ENCODE results near the gene IMPDH1. TPM values are rescaled to one million over a fixed set of nuclear protein-coding genes. Genes with fewer than 3 reads are reported as not detected.

Gene IMPDH1
- total and polyA plus RNA-seq, 4 donors, result 28.5 to 64.5 (median 38.0) TPM

- Histone ChIP-seq H3K9me3 (ENCODE audit: control insufficient read depth, insufficient read depth, low read length) (no peaks in the 10 kb centered on the region), H3K4me1 (ENCODE audit: control insufficient read depth, insufficient read depth, low read length) (peaks cover 8% of the 10 kb centered on the region), H3K27ac (ENCODE audit: low read depth, low read length) (no peak overlapping the region), H3K4me3 (ENCODE audit: low read depth, low read length) (no peak overlapping the region), H3K36me3 (ENCODE audit: control insufficient read depth, insufficient read depth, low read length) (no peaks in the 10 kb centered on the region), H3K27me3 (ENCODE audit: control insufficient read depth, insufficient read depth, low read length) (no peaks in the 10 kb centered on the region)
- 83% methylated on average over 1 of the region's 3 CpGs for whole genome bisulfite sequencing (ENCODE audit: insufficient coverage)
- no peak for DNase-seq (ENCODE audit: low read depth in 4 of 6, low spot score in 6 of 6)
These were observed 29.2 kb downstream of the IMPDH1 start for GRCh38 chr7:128380483-128381106.

DNA sequence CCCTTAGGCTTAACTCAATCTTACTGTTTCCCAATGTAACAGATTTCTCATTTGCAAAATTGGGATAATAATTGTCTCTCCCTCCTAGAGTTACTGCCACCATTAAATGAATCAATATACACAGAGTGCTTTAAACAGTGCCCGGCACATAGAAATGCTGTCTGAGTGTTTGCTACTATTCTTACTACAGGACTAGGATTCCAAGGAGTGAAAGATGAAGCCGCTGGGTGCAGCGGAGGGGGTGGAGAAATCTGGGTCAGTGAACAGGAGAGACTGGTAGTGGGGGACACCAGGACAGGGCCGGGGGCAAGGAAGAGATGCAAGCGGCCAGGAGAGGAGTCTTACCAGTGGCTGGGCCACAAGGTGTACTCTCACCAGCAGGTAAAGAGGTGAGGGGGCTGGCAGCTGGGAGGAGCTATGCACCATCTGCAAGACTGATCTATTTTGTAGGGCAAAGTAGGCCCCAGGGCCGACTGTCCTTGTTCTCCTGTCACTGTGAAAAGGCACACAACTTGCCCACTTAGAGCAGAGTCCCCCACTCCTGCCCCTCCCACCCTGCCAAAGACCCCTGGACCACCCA, 29.8 kb downstream of the IMPDH1 start:
- no peak overlapping the region for H3K27ac ChIP-seq (ENCODE audit: low read depth, low read length)

DNA sequence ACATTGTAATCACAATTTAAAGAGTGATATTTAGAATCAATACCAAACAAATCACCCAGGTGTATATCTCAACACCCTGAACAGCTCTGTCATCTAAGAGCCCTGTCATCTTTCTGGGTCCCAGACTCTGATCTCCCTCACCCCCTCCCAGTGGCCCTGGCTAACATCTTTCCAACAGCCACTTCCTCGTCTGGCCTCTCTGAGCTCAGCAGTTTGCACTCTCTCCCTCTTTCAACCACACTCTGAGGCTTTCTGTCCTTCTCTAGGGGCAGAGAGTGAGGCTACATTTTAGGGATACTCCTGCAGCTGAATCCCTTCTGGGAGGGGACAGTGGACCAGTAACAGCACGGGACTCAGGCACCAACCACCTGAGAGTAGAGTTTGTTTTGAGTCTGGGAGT, 31.1 kb downstream of the IMPDH1 start:
- DNase-seq (ENCODE audit: low read depth in 4 of 6, low spot score in 6 of 6), result no peak
- Histone ChIP-seq H3K4me3 (ENCODE audit: low read depth, low read length) (no peak overlapping the region), H3K4me1 (ENCODE audit: control insufficient read depth, insufficient read depth, low read length) (peaks cover 3% of the 10 kb centered on the region), H3K9me3 (ENCODE audit: control insufficient read depth, insufficient read depth, low read length) (no peaks in the 10 kb centered on the region), H3K27ac (ENCODE audit: low read depth, low read length) (no peak overlapping the region), H3K27me3 (ENCODE audit: control insufficient read depth, insufficient read depth, low read length) (no peaks in the 10 kb centered on the region), H3K36me3 (ENCODE audit: control insufficient read depth, insufficient read depth, low read length) (no peaks in the 10 kb centered on the region)
- WGBS (ENCODE audit: insufficient coverage), result 38% methylated on average over 1 of the region's 2 CpGs

More for the DNA sequence above, 29.8 kb downstream of the IMPDH1 start:
- Histone ChIP-seq H3K9me3 (ENCODE audit: control insufficient read depth, insufficient read depth, low read length) (no peaks in the 10 kb centered on the region), H3K27me3 (ENCODE audit: control insufficient read depth, insufficient read depth, low read length) (no peaks in the 10 kb centered on the region), H3K4me3 (ENCODE audit: low read depth, low read length) (no peak overlapping the region), H3K4me1 (ENCODE audit: control insufficient read depth, insufficient read depth, low read length) (peaks cover 8% of the 10 kb centered on the region), H3K36me3 (ENCODE audit: control insufficient read depth, insufficient read depth, low read length) (no peaks in the 10 kb centered on the region)
- peak in 1 of 6 donors; percentile 9 for DNase-seq (ENCODE audit: low read depth in 4 of 6, low spot score in 6 of 6)
- 81% methylated on average over 3 of the region's 6 CpGs for WGBS (ENCODE audit: insufficient coverage)

DNA sequence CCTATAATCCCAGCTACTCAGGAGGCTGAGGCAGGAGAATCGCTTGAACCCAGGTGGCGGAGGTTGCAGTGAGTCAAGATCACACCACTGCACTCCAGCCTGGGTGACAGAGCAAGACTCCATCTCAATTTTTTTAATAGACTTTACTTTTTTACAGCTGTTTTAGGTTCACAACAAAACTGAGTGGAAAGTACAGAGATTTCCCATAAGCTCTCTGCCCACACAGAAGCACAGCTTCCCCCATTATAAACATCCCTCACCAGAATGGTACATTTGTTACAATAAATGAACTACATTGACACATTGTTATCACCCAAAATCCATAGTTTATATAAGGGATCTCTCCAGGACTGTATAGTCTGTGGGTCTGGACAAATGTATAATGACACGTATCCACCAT, 33.7 kb downstream of the IMPDH1 start:
- no peak for DNase-seq (ENCODE audit: low read depth in 4 of 6, low spot score in 6 of 6)
- H3K27ac ChIP-seq (ENCODE audit: low read depth, low read length), result no peak overlapping the region
- no peak overlapping the region for H3K4me3 ChIP-seq (ENCODE audit: low read depth, low read length)
- H3K9me3 ChIP-seq (ENCODE audit: control insufficient read depth, insufficient read depth, low read length), result no peaks in the 10 kb centered on the region
- H3K4me1 ChIP-seq (ENCODE audit: control insufficient read depth, insufficient read depth, low read length), result peaks cover 3% of the 10 kb centered on the region
- 93% methylated on average over 3 of the region's 3 CpGs for WGBS (ENCODE audit: insufficient coverage)
- no peaks in the 10 kb centered on the region for H3K27me3 ChIP-seq (ENCODE audit: control insufficient read depth, insufficient read depth, low read length)
- no peaks in the 10 kb centered on the region for H3K36me3 ChIP-seq (ENCODE audit: control insufficient read depth, insufficient read depth, low read length)

GRCh38 chr7:128374041-128374440, 35.7 kb downstream of the IMPDH1 start:
- Histone ChIP-seq H3K27me3 (ENCODE audit: control insufficient read depth, insufficient read depth, low read length) (no peaks in the 10 kb centered on the region), H3K27ac (ENCODE audit: low read depth, low read length) (no peak overlapping the region), H3K9me3 (ENCODE audit: control insufficient read depth, insufficient read depth, low read length) (no peaks in the 10 kb centered on the region), H3K36me3 (ENCODE audit: control insufficient read depth, insufficient read depth, low read length) (no peaks in the 10 kb centered on the region), H3K4me3 (ENCODE audit: low read depth, low read length) (no peak overlapping the region), H3K4me1 (ENCODE audit: control insufficient read depth, insufficient read depth, low read length) (no peaks in the 10 kb centered on the region)
- DNase-seq (ENCODE audit: low read depth in 4 of 6, low spot score in 6 of 6), result no peak
- WGBS (ENCODE audit: insufficient coverage), result 72% methylated on average over 1 of the region's 1 CpG

GRCh38 chr7:128373606-128374005, 36.2 kb downstream of the IMPDH1 start:
- no peaks in the 10 kb centered on the region for H3K9me3 ChIP-seq (ENCODE audit: control insufficient read depth, insufficient read depth, low read length)
- H3K36me3 ChIP-seq (ENCODE audit: control insufficient read depth, insufficient read depth, low read length), result no peaks in the 10 kb centered on the region
- H3K27ac ChIP-seq (ENCODE audit: low read depth, low read length), result no peak overlapping the region
- no peak for DNase-seq (ENCODE audit: low read depth in 4 of 6, low spot score in 6 of 6)
- no peaks in the 10 kb centered on the region for H3K4me1 ChIP-seq (ENCODE audit: control insufficient read depth, insufficient read depth, low read length)
- H3K27me3 ChIP-seq (ENCODE audit: control insufficient read depth, insufficient read depth, low read length), result no peaks in the 10 kb centered on the region
- no peak overlapping the region for H3K4me3 ChIP-seq (ENCODE audit: low read depth, low read length)
- WGBS (ENCODE audit: insufficient coverage), result 80% methylated on average over 2 of the region's 2 CpGs

DNA sequence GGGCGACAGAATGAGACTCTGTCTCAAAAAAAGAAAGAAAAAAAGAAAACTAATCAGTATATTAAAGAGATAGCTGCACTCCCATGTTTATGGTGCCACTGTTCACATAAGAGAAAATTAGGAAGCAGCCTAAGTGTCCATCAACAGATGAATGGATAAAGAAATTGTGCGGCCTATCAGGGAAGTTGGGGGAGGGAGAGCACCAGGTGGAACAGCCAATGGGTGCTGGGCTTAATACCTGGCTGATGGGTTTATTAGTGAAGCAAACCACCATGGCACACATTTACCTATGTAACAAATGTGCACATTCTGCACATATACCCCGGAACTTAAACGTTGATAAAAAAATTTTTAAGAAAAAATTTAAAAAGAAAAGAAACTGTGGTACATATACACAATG, 39.3 kb downstream of the IMPDH1 start:
- H3K9me3 ChIP-seq (ENCODE audit: control insufficient read depth, insufficient read depth, low read length), result no peaks in the 10 kb centered on the region
- 88% methylated on average over 1 of the region's 4 CpGs for WGBS (ENCODE audit: insufficient coverage)
- no peak for DNase-seq (ENCODE audit: low read depth in 4 of 6, low spot score in 6 of 6)

GRCh38 chr7:128366986-128367385, 42.8 kb downstream of the IMPDH1 start:
- Histone ChIP-seq H3K36me3 (ENCODE audit: control insufficient read depth, insufficient read depth, low read length) (no peaks in the 10 kb centered on the region), H3K9me3 (ENCODE audit: control insufficient read depth, insufficient read depth, low read length) (no peaks in the 10 kb centered on the region), H3K27ac (ENCODE audit: low read depth, low read length) (no peak overlapping the region), H3K4me1 (ENCODE audit: control insufficient read depth, insufficient read depth, low read length) (peaks cover 7% of the 10 kb centered on the region), H3K27me3 (ENCODE audit: control insufficient read depth, insufficient read depth, low read length) (peaks cover 39% of the 10 kb centered on the region), H3K4me3 (ENCODE audit: low read depth, low read length) (no peak overlapping the region)
- DNase-seq (ENCODE audit: low read depth in 4 of 6, low spot score in 6 of 6), result no peak

More for the DNA sequence above, 39.3 kb downstream of the IMPDH1 start:
- peaks cover 10% of the 10 kb centered on the region for H3K27me3 ChIP-seq (ENCODE audit: control insufficient read depth, insufficient read depth, low read length)
- no peak overlapping the region for H3K27ac ChIP-seq (ENCODE audit: low read depth, low read length)
- no peak overlapping the region for H3K4me3 ChIP-seq (ENCODE audit: low read depth, low read length)
- H3K4me1 ChIP-seq (ENCODE audit: control insufficient read depth, insufficient read depth, low read length), result no peaks in the 10 kb centered on the region
- H3K36me3 ChIP-seq (ENCODE audit: control insufficient read depth, insufficient read depth, low read length), result no peaks in the 10 kb centered on the region

- Histone ChIP-seq H3K4me1 (ENCODE audit: control insufficient read depth, insufficient read depth, low read length) (peaks cover 10% of the 10 kb centered on the region), H3K4me3 (ENCODE audit: low read depth, low read length) (no peak overlapping the region), H3K27me3 (ENCODE audit: control insufficient read depth, insufficient read depth, low read length) (peaks cover 42% of the 10 kb centered on the region), H3K27ac (ENCODE audit: low read depth, low read length) (no peak overlapping the region), H3K9me3 (ENCODE audit: control insufficient read depth, insufficient read depth, low read length) (no peaks in the 10 kb centered on the region), H3K36me3 (ENCODE audit: control insufficient read depth, insufficient read depth, low read length) (no peaks in the 10 kb centered on the region)
- DNase-seq (ENCODE audit: low read depth in 4 of 6, low spot score in 6 of 6), result no peak
- 50% methylated on average over 1 of the region's 1 CpG for WGBS (ENCODE audit: insufficient coverage)
These were observed 43.5 kb downstream of the IMPDH1 start for GRCh38 chr7:128366300-128366699.

GRCh38 chr7:128365432-128365831, 44.4 kb downstream of the IMPDH1 start:
- H3K27ac ChIP-seq (ENCODE audit: low read depth, low read length), result no peak overlapping the region
- peaks cover 44% of the 10 kb centered on the region for H3K27me3 ChIP-seq (ENCODE audit: control insufficient read depth, insufficient read depth, low read length)
- H3K9me3 ChIP-seq (ENCODE audit: control insufficient read depth, insufficient read depth, low read length), result no peaks in the 10 kb centered on the region
- no peak for DNase-seq (ENCODE audit: low read depth in 4 of 6, low spot score in 6 of 6)
- H3K36me3 ChIP-seq (ENCODE audit: control insufficient read depth, insufficient read depth, low read length), result no peaks in the 10 kb centered on the region
- H3K4me3 ChIP-seq (ENCODE audit: low read depth, low read length), result no peak overlapping the region
- H3K4me1 ChIP-seq (ENCODE audit: control insufficient read depth, insufficient read depth, low read length), result peaks cover 18% of the 10 kb centered on the region
- no CpG with 5 or more reads among the region's 2 CpGs for WGBS (ENCODE audit: insufficient coverage)

Data from spinal cord (tissue), 10 donors.